ENCODE results near the gene IMP4. TPM values are rescaled to one million over a fixed set of nuclear protein-coding genes. Genes with fewer than 3 reads are reported as not detected.
A peak's percentile ranks its signal among the peaks of the same experiment; 100 is the strongest.

The IMP4 gene
- total and polyA plus RNA-seq, 2 of the 8 experiments (the other 6 are each of a cell fraction or from before 2014, with no cell fraction given): 96.8 to 194 TPM

GRCh38 chr2:130391872-130392670, 49.4 kb downstream of the IMP4 start:
- Histone ChIP-seq H3K36me3 (ENCODE audit: control insufficient read depth in 2 of 4, insufficient read depth in 4 of 4, low read length in 3 of 4) (no peaks in the 10 kb centered on the region), H3K27ac (ENCODE audit: low read depth, low read length) (no peak overlapping the region), H3K27me3 (replicated peaks in 1 of 4; ENCODE audit: control insufficient read depth in 3 of 4, extremely low read depth in 1 of 4, insufficient read depth in 3 of 4, low read length in 3 of 4) (peaks cover 0 to 14% (median 8%) of the 10 kb centered on the region in 4 experiments; a peak in 4 of 7 replicates), H3K56ac (replicated peaks; ENCODE audit: insufficient read length, low read depth, low read length) (no peak overlapping the region), H2BK5ac (ENCODE audit: low read depth, low read length) (no peak overlapping the region), H2BK12ac (ENCODE audit: low read depth, low read length) (no peak overlapping the region), H3K14ac (ENCODE audit: insufficient read length) (no peak overlapping the region), H4K91ac (replicated peaks; ENCODE audit: insufficient read length, low read length) (no peak overlapping the region), H3K18ac (ENCODE audit: extremely low read depth, low read length) (no peak overlapping the region), H2BK20ac (ENCODE audit: low read length) (no peak overlapping the region), H2BK120ac (replicated peaks; ENCODE audit: low read depth, low read length) (peak overlapping the region; percentile 33), H3K4me2 (ENCODE audit: insufficient read depth in 1 of 2, low read depth in 2 of 2, low read length in 2 of 2) (peak overlapping the region; percentile 77 to 88), H3K4me3 (ENCODE audit: extremely low read depth in 1 of 4, insufficient read depth in 2 of 4, low read depth in 3 of 4, low read length in 4 of 4) (peak overlapping the region; percentile 65 to 76 (median 70)), H3K23me2 (ENCODE audit: low read depth, low read length) (peaks cover 6% of the 10 kb centered on the region; the same call in 1 of the 2 replicates), H4K20me1 (replicated peaks in 1 of 2; ENCODE audit: control insufficient read depth in 1 of 2, insufficient read depth in 2 of 2, low read length in 2 of 2) (peaks cover 0 to 1% of the 10 kb centered on the region in 2 experiments), H3K4me1 (replicated peaks in 1 of 4; ENCODE audit: control insufficient read depth in 3 of 4, insufficient read depth in 4 of 4, low read length in 3 of 4) (peaks cover 0 to 10% (median 3%) of the 10 kb centered on the region in 4 experiments; a peak in 5 of 7 replicates), H4K8ac (ENCODE audit: extremely low read depth, insufficient read depth, low read length) (no peak overlapping the region), H3K4ac (replicated peaks; ENCODE audit: insufficient read length, low read depth, low read length) (peak overlapping the region; percentile 14), H3K79me2 (ENCODE audit: control insufficient read depth in 1 of 2, insufficient read depth in 2 of 2, low read length in 2 of 2) (no peaks in the 10 kb centered on the region), H4K5ac (ENCODE audit: insufficient read length, low read depth, low read length) (no peak overlapping the region), H3K9me3 (ENCODE audit: insufficient read depth in 2 of 2, low read depth in 1 of 2, low read length in 1 of 2) (no peaks in the 10 kb centered on the region), H2AFZ (ENCODE audit: low read length) (0 out of 2 replicates have a peak overlapping the region, but pooled peaks have one; percentile 25), H3K9ac (replicated peaks in 1 of 4; ENCODE audit: extremely low read depth in 1 of 4, low read depth in 3 of 4, low read length in 3 of 4) (no peak overlapping the region), H2AK5ac (ENCODE audit: low read depth, low read length) (no peak overlapping the region), H2BK15ac (ENCODE audit: low read length) (no peak overlapping the region), H3K79me1 (ENCODE audit: low read depth, low read length) (no peaks in the 10 kb centered on the region), H3K23ac (ENCODE audit: insufficient read length) (no peak overlapping the region)
- ChIA-PET POLR2A (ENCODE audit: partially characterized antibody) (no interaction called here), CTCF (ENCODE audit: partially characterized antibody) (interaction anchor here (0.6 kb wide), 1 partner anchor 75 kb away, joined by 3 read pairs; no protein-coding TSS in a partner anchor)
- FAIRE-seq (no peak), DNase-seq (ENCODE audit: low read depth in 1 of 2, low spot score in 2 of 2) (no peak)
- no peak for TF ChIP-seq BCL11A (IDR thresholded peaks at IDR 0.05; ENCODE audit: low read depth in 2 of 2, low read length in 2 of 2)
- TF ChIP-seq SAP30 (IDR thresholded peaks at IDR 0.05; ENCODE audit: insufficient read depth, insufficient replicate concordance, low read length): no peak
- TF ChIP-seq KDM1A (IDR thresholded peaks at IDR 0.05; ENCODE audit: borderline replicate concordance, low read length): no peak
- TF ChIP-seq MAFK (IDR thresholded peaks at IDR 0.05; ENCODE audit: low read depth, low read length): no peak
- no peak for TF ChIP-seq CTBP2 (IDR thresholded peaks at IDR 0.05; ENCODE audit: borderline replicate concordance, insufficient read depth, insufficient read length, low read length)
- no peak for TF ChIP-seq CEBPB (IDR thresholded peaks at IDR 0.05; ENCODE audit: low read depth, low read length)
- no peak for TF ChIP-seq GTF2F1 (IDR thresholded peaks at IDR 0.05; ENCODE audit: borderline replicate concordance, low read depth, low read length)
- 40% methylated on average over 17 of the region's 17 CpGs; no CpG with 5 or more reads in 1 of the 2 experiments for WGBS, 2 experiments (ENCODE audit: extremely low coverage in 1 of 2, insufficient coverage in 1 of 2, insufficient read length in 1 of 2, insufficient replicate concordance in 2 of 2, low coverage in 1 of 2, low lambda C conversion rate in 2 of 2, missing lambda C conversion rate in 1 of 2)

Data from H1 (cell line).